Nephron (organoid): Measurements from ENCODE around the gene SERINC5.
"Not testable (repeated sequence)": the region's sequence is repeated elsewhere in the genome, so short reads cannot be mapped to it uniquely, and the experiment has no call there.

ENCODE experiments used
- H3K27ac Mint-ChIP-seq, 3 experiments: 2 replicates each; pipeline ENCODE4 v1.8.0; 2020; ENCODE audit warnings: mixed read lengths in 3 of 3, mild to moderate bottlenecking in 2 of 3, moderate library complexity in 1 of 3
- H3K27me3 Mint-ChIP-seq: 2 replicates; pipeline ENCODE4 v1.8.0; 2021; ENCODE audit warnings: low read depth, mild to moderate bottlenecking, moderate library complexity, mixed read lengths
- H3K36me3 Mint-ChIP-seq: 2 replicates; pipeline ENCODE4 v1.8.0; 2020; ENCODE audit warnings: low read depth, mixed read lengths
- H3K4me1 Mint-ChIP-seq: 2 replicates; pipeline ENCODE4 v1.8.0; 2020; ENCODE audit warnings: mixed read lengths
- H3K4me3 Mint-ChIP-seq, 3 experiments: 2 replicates each; pipeline ENCODE4 v1.8.0; 2020; ENCODE audit warnings: mild to moderate bottlenecking in 3 of 3, mixed read lengths in 3 of 3, moderate library complexity in 2 of 3
- H3K9me3 Mint-ChIP-seq: 2 replicates; pipeline ENCODE4 v1.8.0; 2020; ENCODE audit warnings: mixed read lengths
- TF ChIP-seq, protein P1 (sequence below), 3 experiments: fragments of 200-600 bp; sonication (generic); IDR thresholded peaks; one replicate each; pipeline ENCODE4 v1.5.0; 2021; ENCODE audit warnings: antibody characterized with exemption in 3 of 3; ENCODE audit not compliant: unreplicated experiment in 3 of 3

SERINC5 gene

DNA sequence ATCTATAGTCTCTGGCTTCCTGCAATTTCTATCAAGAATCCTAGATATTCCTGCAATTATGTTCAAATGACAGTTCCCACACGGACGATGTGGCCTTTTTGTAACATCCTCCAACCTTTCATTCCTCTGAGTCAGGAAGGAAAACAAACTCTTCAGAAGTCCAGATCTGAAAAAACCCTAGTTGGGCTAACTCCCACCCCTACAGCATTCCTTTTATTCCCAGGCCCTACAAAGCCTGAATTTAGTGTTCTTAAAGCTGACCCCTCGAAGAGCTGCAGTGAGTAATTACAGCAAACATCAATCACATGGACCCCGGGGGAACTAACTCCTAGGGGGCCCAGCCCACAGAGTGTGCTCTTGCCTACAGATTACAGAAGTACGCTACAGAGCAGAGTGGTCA is 99.7 kb downstream of the SERINC5 start:
- Mint-ChIP-seq H3K9me3 (peaks cover under 1% of the 10 kb centered on the region), H3K4me1 (peaks cover 37% of the 10 kb centered on the region), H3K36me3 (peaks cover 61% of the 10 kb centered on the region), H3K4me3 (no peak overlapping the region), H3K27ac (peak overlapping the region; percentile 89 to 95 (median 93)), H3K27me3 (no peaks in the 10 kb centered on the region)
- TF ChIP-seq, protein P1, sequence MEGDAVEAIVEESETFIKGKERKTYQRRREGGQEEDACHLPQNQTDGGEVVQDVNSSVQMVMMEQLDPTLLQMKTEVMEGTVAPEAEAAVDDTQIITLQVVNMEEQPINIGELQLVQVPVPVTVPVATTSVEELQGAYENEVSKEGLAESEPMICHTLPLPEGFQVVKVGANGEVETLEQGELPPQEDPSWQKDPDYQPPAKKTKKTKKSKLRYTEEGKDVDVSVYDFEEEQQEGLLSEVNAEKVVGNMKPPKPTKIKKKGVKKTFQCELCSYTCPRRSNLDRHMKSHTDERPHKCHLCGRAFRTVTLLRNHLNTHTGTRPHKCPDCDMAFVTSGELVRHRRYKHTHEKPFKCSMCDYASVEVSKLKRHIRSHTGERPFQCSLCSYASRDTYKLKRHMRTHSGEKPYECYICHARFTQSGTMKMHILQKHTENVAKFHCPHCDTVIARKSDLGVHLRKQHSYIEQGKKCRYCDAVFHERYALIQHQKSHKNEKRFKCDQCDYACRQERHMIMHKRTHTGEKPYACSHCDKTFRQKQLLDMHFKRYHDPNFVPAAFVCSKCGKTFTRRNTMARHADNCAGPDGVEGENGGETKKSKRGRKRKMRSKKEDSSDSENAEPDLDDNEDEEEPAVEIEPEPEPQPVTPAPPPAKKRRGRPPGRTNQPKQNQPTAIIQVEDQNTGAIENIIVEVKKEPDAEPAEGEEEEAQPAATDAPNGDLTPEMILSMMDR (IDR thresholded peaks at IDR 0.05; ENCODE audit: unreplicated experiment in 3 of 3): no peak

GRCh38 chr5:80154749-80155148 is 101.1 kb downstream of the SERINC5 start:
- TF ChIP-seq, protein P1 (IDR thresholded peaks at IDR 0.05; ENCODE audit: unreplicated experiment in 3 of 3): no peak
- H3K9me3 Mint-ChIP-seq: no peaks in the 10 kb centered on the region
- H3K36me3 Mint-ChIP-seq: peaks cover 63% of the 10 kb centered on the region
- H3K4me3 Mint-ChIP-seq: peak overlapping the region in 1 of 3 experiments; percentile 51
- H3K27ac Mint-ChIP-seq: peak overlapping the region; percentile 80 to 95 (median 89)
- H3K4me1 Mint-ChIP-seq: peaks cover 47% of the 10 kb centered on the region
- no peaks in the 10 kb centered on the region for H3K27me3 Mint-ChIP-seq

DNA sequence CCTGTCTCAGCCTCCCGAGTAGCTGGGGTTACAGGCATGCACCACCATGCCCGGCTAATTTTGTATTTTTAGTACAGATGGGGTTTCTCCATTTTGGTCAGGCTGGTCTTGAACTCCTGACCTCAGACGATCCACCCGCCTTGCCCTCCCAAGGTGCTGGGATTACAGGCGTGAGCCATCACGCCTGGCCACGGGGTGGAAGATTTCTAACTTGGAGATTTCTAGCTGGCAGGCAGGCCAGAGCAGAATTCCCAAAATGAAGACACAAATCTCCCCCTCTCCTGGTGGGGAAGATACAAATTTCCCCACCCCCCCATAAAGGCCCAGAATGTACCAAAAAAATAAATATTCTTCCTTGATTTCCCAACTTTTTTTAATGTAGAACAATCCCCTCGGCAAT is 101.6 kb downstream of the SERINC5 start:
- H3K4me3 Mint-ChIP-seq, H3K9me3 Mint-ChIP-seq, H3K27me3 Mint-ChIP-seq: not testable (repeated sequence)
- Mint-ChIP-seq H3K27ac (peak overlapping the region; percentile 57 to 95 (median 80)), H3K4me1 (peaks cover 47% of the 10 kb centered on the region), H3K36me3 (peaks cover 59% of the 10 kb centered on the region)

DNA sequence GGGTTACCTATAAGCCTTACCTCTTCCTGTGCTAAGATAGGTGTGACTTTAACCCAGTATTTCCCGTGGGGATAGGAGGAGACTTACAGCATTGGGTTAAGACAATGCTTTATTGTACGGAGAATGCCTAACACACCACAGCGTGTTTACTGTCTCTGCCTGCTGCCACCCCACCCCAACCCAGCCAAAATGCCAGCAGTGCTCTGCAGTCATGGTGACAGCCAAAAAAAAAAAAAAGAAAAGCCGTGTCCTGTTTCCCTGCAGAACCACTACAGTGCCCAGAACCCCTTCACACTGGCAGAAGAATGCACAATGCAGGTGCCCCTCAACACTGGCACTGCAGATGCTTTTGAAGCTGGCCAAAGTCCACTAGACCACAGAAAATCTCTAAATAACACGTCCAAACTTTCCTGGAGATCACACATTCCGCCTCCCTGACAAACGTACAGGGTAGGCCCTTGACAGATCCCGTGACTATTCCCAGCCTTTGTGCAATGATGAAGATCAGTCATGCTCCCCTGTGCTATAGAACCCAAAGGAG is 102.2 kb downstream of the SERINC5 start:
- H3K27ac Mint-ChIP-seq: peak overlapping the region; percentile 57 to 81 (median 77)
- H3K36me3 Mint-ChIP-seq: peaks cover 57% of the 10 kb centered on the region

GRCh38 chr5:80152778-80153177 is 103.1 kb downstream of the SERINC5 start:
- Mint-ChIP-seq H3K4me1 (peaks cover 35% of the 10 kb centered on the region), H3K9me3 (no peaks in the 10 kb centered on the region)

More for the DNA sequence above, 102.2 kb downstream of the SERINC5 start:
- Mint-ChIP-seq H3K9me3 (no peaks in the 10 kb centered on the region), H3K4me1 (peaks cover 43% of the 10 kb centered on the region), H3K27me3 (no peaks in the 10 kb centered on the region), H3K4me3 (no peak overlapping the region)
- TF ChIP-seq, protein P1 (IDR thresholded peaks at IDR 0.05; ENCODE audit: unreplicated experiment in 3 of 3): no peak

GRCh38 chr5:80151890-80152289 is 104.0 kb downstream of the SERINC5 start:
- Mint-ChIP-seq H3K36me3 (peaks cover 52% of the 10 kb centered on the region), H3K27ac (peak overlapping the region in 1 of 3 experiments; percentile 62), H3K4me3 (no peak overlapping the region), H3K27me3 (no peaks in the 10 kb centered on the region), H3K4me1 (peaks cover 35% of the 10 kb centered on the region), H3K9me3 (no peaks in the 10 kb centered on the region)
- TF ChIP-seq, protein P1 (IDR thresholded peaks at IDR 0.05; ENCODE audit: unreplicated experiment in 3 of 3): no peak

More at GRCh38 chr5:80152778-80153177, 103.1 kb downstream of the SERINC5 start:
- H3K4me3 Mint-ChIP-seq: no peak overlapping the region
- H3K36me3 Mint-ChIP-seq: peaks cover 52% of the 10 kb centered on the region
- TF ChIP-seq, protein P1 (IDR thresholded peaks at IDR 0.05; ENCODE audit: unreplicated experiment in 3 of 3): no peak
- H3K27ac Mint-ChIP-seq: peak overlapping the region in 2 of 3 experiments; percentile 57 to 77
- no peaks in the 10 kb centered on the region for H3K27me3 Mint-ChIP-seq
